ENCODE results near the gene KMT2B. TPM values are rescaled to one million over a fixed set of nuclear protein-coding genes. Genes with fewer than 3 reads are reported as not detected.

Gene KMT2B
- total and polyA plus RNA-seq, 4 donors: 21.7 to 41.0 (median 27.5) TPM

GRCh38 chr19:35738021-35738886 lies 20.5 kb downstream of the KMT2B start:
- Histone ChIP-seq H3K4me3 (no peak overlapping the region), H3K9ac (ENCODE audit: insufficient read depth in 1 of 2, low read length in 2 of 2) (no peak overlapping the region), H3K4me1 (ENCODE audit: control insufficient read depth in 5 of 5, insufficient read depth in 5 of 5, low read length in 5 of 5) (peaks cover 0 to 14% (median 0%) of the 10 kb centered on the region in 5 donors), H3K9me3 (ENCODE audit: control insufficient read depth in 4 of 4, insufficient read depth in 3 of 4, low read length in 3 of 4) (no peaks in the 10 kb centered on the region), H3K36me3 (ENCODE audit: control insufficient read depth in 4 of 4, insufficient read depth in 4 of 4, low read length in 4 of 4) (peaks cover 3 to 44% (median 22%) of the 10 kb centered on the region in 4 donors), H3K27me3 (ENCODE audit: control insufficient read depth in 3 of 3, insufficient read depth in 3 of 3, low read length in 2 of 3) (no peaks in the 10 kb centered on the region), H3K27ac (ENCODE audit: low read depth in 1 of 2, low read length in 1 of 2) (no peak overlapping the region)
- DNase-seq (no peak), ATAC-seq (ENCODE audit: insufficient read depth, low FRiP score) (no peak)
- 92 to 93% methylated on average over 37 of the region's 37 CpGs for WGBS, 2 donors
- TF ChIP-seq CTCF (IDR thresholded peaks at IDR 0.05; ENCODE audit: control extremely low read depth, extremely low read depth): no peak

GRCh38 chr19:35738887-35739229 lies 21.1 kb downstream of the KMT2B start:
- no peaks in the 10 kb centered on the region for H3K9me3 ChIP-seq (ENCODE audit: control insufficient read depth in 4 of 4, insufficient read depth in 3 of 4, low read length in 3 of 4)
- no peak for TF ChIP-seq CTCF (IDR thresholded peaks at IDR 0.05; ENCODE audit: control extremely low read depth, extremely low read depth)
- no peaks in the 10 kb centered on the region for H3K27me3 ChIP-seq (ENCODE audit: control insufficient read depth in 3 of 3, insufficient read depth in 3 of 3, low read length in 2 of 3)
- no peak overlapping the region for H3K27ac ChIP-seq (ENCODE audit: low read depth in 1 of 2, low read length in 1 of 2)
- H3K9ac ChIP-seq (ENCODE audit: insufficient read depth in 1 of 2, low read length in 2 of 2): no peak overlapping the region
- WGBS, 2 donors: 85 to 87% methylated on average over 2 of the region's 2 CpGs
- H3K36me3 ChIP-seq (ENCODE audit: control insufficient read depth in 4 of 4, insufficient read depth in 4 of 4, low read length in 4 of 4): peaks cover 3 to 38% (median 19%) of the 10 kb centered on the region in 4 donors
- peaks cover 0 to 14% (median 0%) of the 10 kb centered on the region in 5 donors for H3K4me1 ChIP-seq (ENCODE audit: control insufficient read depth in 5 of 5, insufficient read depth in 5 of 5, low read length in 5 of 5)
- DNase-seq (no peak), ATAC-seq (ENCODE audit: insufficient read depth, low FRiP score) (no peak)
- H3K4me3 ChIP-seq: no peak overlapping the region

GRCh38 chr19:35739275-35740107 lies 21.7 kb downstream of the KMT2B start:
- WGBS, 2 donors: 77 to 84% methylated on average over 29 of the region's 29 CpGs
- Histone ChIP-seq H3K27ac (ENCODE audit: low read depth in 1 of 2, low read length in 1 of 2) (peak overlapping the region in 1 of 2 donors; percentile 62), H3K9ac (ENCODE audit: insufficient read depth in 1 of 2, low read length in 2 of 2) (no peak overlapping the region), H3K4me1 (ENCODE audit: control insufficient read depth in 5 of 5, insufficient read depth in 5 of 5, low read length in 5 of 5) (peaks cover 0 to 19% (median 4%) of the 10 kb centered on the region in 5 donors), H3K9me3 (ENCODE audit: control insufficient read depth in 4 of 4, insufficient read depth in 3 of 4, low read length in 3 of 4) (no peaks in the 10 kb centered on the region), H3K4me3 (no peak overlapping the region), H3K27me3 (ENCODE audit: control insufficient read depth in 3 of 3, insufficient read depth in 3 of 3, low read length in 2 of 3) (no peaks in the 10 kb centered on the region), H3K36me3 (ENCODE audit: control insufficient read depth in 4 of 4, insufficient read depth in 4 of 4, low read length in 4 of 4) (peaks cover 3 to 35% (median 17%) of the 10 kb centered on the region in 4 donors)
- no peak for DNase-seq
- no peak for TF ChIP-seq CTCF (IDR thresholded peaks at IDR 0.05; ENCODE audit: control extremely low read depth, extremely low read depth)
- no peak for ATAC-seq (ENCODE audit: insufficient read depth, low FRiP score)
